AG08396 (cell line): ENCODE measurements around the gene P2RY12.

Experiments used
- DNase-seq: peaks from one replicate; pipeline ENCODE4 v3.0.0; 2012; ENCODE audit warnings: low spot score, mixed read lengths

Gene P2RY12

GRCh38 chr3:151346292-151346691, 38.3 kb downstream of the P2RY12 start:
- DNase-seq = no peak

- DNase-seq = peak; percentile 26
These were observed 38.7 kb downstream of the P2RY12 start for GRCh38 chr3:151345859-151346258.

- DNase-seq = no peak
These were observed 52.9 kb downstream of the P2RY12 start for GRCh38 chr3:151331696-151332095.

- DNase-seq = no peak
These were observed 53.7 kb downstream of the P2RY12 start for GRCh38 chr3:151330899-151331298.

- no peak for DNase-seq
These were observed 54.2 kb downstream of the P2RY12 start for GRCh38 chr3:151330379-151330778.

- DNase-seq = no peak
These were observed 55.2 kb downstream of the P2RY12 start, which contains the start of gene P2RY13 for GRCh38 chr3:151329363-151329762. Gene P2RY13, minus strand, starts transcription at chr3:151329549. Its CDS starts 21 bp downstream, at chr3:151329528.

GRCh38 chr3:151328298-151328995, 56.1 kb downstream of the P2RY12 start:
- no peak for DNase-seq

- no peak for DNase-seq
These were observed 56.9 kb downstream of the P2RY12 start for GRCh38 chr3:151327571-151328198.

- DNase-seq = no peak
These were observed 62.0 kb downstream of the P2RY12 start for GRCh38 chr3:151322511-151322910.

GRCh38 chr3:151321526-151321925, 63.0 kb downstream of the P2RY12 start:
- no peak for DNase-seq

GRCh38 chr3:151320131-151320530, 64.4 kb downstream of the P2RY12 start:
- DNase-seq = no peak

GRCh38 chr3:151319628-151320027, 64.9 kb downstream of the P2RY12 start:
- no peak for DNase-seq

- DNase-seq = no peak
These were observed 65.6 kb downstream of the P2RY12 start for GRCh38 chr3:151318991-151319390.

- no peak for DNase-seq
These were observed 66.2 kb downstream of the P2RY12 start for GRCh38 chr3:151318313-151318712.

- DNase-seq = no peak
These were observed 68.1 kb downstream of the P2RY12 start, which contains the start of gene GPR87 for GRCh38 chr3:151316267-151316991. Gene GPR87, minus strand, starts transcription at chr3:151316820. Its CDS starts 16,720 bp downstream, at chr3:151300100.

- DNase-seq = no peak
These were observed 68.7 kb downstream of the P2RY12 start for GRCh38 chr3:151315846-151316245.

GRCh38 chr3:151315136-151315535, 69.4 kb downstream of the P2RY12 start:
- DNase-seq = no peak

- no peak for DNase-seq
These were observed 70.0 kb downstream of the P2RY12 start for GRCh38 chr3:151314593-151314992.

GRCh38 chr3:151314137-151314536, 70.4 kb downstream of the P2RY12 start:
- DNase-seq = no peak

- no peak for DNase-seq
These were observed 71.6 kb downstream of the P2RY12 start for GRCh38 chr3:151312972-151313371.

- DNase-seq = no peak
These were observed 75.0 kb downstream of the P2RY12 start for GRCh38 chr3:151309566-151309965.

GRCh38 chr3:151307583-151308488, 76.7 kb downstream of the P2RY12 start:
- DNase-seq = no peak
